Activated T-helper 1 cell treated with Interleukin-2 at 50 U/mL for 16 hours (primary cell): ENCODE results near the gene NSF.
"Not testable (repeated sequence)": the region's sequence is repeated elsewhere in the genome, so short reads cannot be mapped to it uniquely, and the experiment has no call there.

Experiments
- DNase-seq: peaks from one replicate; pipeline ENCODE4 v3.0.0-alpha.2; 2020; ENCODE audit warnings: low read depth

NSF gene

DNA sequence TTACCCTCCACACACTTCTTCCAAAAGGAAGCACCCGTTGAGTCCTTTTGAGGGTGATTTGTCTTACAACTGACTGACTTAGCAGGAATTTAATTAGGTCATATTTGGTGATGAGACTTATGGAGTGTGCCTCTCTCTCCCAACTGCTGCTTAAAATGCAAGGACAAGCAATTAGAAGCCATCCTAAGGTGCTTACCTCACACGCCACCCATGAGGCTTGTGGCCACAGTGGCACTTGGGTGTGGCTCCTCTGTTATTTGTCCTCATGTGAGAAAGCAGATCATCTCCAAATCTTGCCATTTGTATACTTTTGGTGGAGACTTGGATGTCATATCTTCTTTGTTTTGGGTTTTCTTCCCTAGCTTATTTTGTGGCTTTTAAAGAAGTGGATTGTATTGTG lies 166.4 kb downstream of the NSF start:
- DNase-seq = no peak

DNA sequence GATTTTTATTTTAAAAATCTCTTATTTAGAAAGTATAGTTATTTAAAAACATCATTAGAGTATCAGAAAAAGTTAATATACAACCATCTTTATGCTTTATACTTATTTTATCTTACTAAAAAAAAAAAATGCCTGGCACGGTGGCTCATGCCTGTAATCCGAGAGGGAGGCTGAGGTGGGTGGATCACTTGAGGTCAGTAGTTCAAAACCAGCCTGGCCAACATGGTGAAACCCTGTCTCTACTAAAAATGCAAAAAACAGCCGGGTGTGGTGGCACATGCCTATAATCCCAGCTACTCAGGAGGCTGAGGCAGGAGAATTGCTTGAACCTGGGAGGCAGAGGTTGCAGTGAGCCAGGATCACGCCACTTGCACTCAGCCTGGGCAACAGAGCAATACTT lies 167.1 kb downstream of the NSF start:
- DNase-seq = not testable (repeated sequence)

DNA sequence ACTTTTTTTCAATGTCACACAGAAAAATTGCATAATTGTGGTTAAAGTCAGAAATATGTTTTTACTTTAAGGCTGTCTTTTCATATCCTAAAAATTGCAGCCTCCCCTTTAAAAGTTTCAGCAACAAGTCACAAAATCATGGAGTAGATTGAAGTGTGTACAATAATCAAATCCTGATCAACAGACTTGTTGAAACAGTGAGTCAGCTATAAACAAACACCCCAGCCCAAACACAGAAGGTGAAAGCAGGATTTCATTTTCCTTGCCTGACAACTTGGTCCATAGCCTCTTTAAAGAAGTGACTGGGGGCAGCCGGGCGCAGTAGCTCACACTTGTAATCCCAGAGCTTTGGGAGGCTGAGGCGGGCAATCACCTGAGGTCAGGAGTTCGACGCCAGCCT lies 168.1 kb downstream of the NSF start:
- no peak for DNase-seq

DNA sequence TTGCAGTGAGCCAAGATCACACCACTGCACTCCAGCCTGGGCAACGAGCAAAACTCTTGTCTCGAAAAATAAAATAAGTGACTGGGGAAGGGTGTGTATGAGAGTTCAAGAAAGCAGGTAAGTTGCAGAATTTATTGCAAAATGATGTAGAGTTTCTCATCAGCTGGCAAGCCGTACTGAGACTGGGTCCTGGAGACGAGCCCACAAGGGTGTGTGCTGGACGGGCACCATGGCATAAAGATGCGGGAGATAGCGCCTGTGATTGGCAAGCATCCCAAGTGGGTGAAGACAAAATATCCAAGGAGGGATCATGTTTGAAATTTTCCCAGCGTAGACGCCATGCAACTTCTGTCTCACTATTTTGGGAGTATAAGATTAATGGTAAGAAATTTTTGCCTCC lies 168.7 kb downstream of the NSF start:
- no peak for DNase-seq

DNA sequence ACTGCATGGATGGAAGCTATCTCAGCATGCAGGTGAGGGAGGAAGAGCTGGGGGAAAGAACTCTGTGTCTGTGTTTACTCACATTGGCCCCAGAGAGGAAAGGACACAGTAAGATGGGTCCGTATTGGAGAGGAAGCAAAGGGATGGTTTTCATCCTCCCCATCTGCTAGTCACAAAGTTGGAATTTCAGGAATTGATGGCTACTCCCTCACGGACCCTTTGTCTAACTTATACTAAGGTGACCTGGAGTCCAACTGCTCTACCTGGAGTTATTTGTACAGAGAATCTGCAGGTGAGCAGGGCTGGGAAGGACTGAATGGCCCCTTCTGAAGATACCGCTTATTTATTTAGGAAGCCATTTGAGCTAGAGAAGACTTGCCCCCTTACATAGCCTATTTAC lies 172.9 kb downstream of the NSF start:
- no peak for DNase-seq

DNA sequence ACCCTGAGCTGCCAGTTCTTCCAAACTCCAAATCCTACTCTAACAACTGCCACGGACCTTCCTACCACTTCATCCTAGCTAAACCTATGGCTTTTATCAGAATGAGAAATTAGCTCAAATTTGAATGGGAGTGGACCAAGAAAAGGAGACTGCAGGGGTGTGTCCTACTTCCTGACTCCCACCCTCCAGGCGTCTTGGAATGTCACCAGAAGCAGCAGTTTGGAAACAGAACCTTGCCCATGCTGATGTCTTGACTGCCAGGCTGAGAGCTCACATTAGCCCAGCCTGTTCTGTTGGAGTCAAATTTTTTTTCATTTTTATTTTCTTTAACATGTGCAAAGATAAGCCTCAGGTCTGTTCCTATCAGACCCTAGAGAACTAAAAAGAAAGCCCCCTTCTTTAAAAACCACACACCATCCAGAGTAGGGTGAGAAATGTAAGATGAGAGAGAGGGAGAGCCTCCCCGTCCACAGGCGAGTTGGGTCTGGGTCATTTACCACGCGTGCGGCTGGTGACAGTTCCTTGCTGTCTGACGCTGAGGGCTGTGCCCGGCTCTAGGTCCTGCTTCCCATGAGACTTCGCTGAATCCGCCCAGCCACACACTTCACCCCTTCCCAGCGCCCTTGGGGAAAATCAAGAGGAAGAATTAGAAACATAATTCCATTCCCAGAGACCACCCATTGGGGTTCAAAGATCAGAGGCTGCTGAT lies 173.7 kb downstream of the NSF start:
- no peak for DNase-seq

DNA sequence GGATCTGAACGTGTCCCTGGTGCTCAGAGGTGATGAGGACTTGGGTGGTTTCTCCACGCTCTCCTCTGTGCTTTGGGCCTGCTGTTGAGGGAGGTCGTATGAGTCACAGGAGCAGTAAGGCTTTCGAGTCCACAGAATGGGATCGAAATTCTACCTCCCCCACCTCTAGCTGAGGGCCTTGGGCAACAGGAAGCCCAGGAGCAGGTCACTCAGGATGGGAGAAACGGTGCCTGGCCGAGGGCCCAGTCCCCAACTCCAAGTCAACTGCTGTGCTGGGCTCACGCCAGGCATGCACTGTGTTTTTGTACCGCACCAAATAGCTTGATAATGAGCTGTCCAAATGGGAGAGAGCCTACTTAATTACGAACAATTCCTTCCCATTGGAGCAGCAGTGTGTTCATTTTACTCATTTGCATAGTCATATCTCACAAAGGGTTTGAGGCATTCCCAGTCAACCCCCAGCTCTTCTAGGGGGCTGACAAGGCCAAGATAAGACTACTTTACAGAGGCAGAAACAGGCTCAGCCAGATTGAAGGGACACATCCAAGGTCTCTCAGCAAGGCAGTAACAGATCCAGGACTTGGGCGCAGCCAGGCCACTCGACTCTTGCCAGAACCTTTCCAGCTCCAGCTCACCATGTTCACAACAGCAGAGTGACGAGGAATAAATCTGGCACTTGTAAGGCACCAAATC lies 174.4 kb downstream of the NSF start:
- DNase-seq = no peak

DNA sequence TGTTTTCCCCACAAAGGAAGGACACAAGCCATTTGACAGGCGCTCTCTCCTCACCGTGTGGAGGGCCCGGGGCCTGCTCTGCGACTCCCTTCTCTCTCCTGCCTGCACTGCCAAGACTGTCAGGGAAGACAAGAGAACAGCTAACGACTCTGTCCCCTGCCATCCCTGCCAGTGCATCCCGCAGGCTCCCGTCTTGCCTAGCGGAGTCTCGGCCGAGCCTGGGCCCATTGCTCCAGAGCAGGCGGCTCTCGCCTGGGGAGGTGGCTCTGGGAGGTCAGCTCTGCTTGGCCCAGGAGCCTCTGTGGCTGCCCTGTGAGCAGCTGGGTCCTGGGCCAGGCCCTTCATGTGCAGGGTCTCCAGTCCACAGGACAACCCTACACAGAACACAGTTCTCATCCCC lies 175.0 kb downstream of the NSF start:
- no peak for DNase-seq

DNA sequence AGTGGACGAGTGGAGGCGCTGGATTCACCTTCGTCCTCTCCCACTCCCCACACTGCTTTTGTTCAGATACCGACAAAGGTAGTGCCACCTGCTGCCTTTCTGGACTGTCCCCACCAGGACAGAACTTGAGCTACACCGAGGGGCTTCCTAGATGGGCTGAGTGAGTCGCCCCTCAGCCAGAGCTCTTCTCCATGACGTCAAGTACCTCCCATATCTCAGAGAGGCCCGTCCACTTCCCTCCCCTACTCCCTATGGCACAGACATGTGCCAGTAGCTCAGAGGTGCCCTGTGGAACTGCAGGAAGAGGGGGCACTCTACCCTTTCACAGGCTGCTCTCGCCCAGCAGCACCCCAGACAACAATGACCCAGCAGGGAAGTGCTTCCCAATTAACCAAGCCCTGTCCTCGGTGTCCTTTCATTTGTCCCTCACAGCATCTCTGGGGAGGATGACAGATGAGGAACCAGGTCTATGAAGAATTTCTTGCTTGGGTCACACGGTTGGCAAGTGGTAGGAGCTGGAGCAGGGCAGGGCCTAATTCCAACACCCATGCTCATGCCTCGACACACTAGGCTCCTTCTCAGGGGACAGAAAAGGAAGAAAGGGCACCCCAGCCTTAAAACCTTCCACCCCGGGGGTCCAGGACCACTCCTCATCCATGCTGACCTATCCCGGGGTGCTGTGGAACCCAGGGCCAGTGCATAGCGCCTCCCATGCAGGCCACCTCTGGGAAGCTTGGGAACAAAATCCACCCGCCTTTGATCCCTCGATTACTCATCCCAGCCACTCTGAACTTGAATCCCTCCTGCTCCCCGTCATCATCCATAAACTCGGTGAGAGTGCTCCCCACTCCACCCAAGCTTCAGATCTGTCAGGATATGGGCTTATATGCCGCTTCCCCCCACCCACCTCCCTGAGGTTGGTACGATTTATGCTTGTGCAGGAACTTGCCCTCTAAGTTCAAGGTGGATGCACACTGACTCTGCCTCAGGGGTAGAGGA lies 176.3 kb downstream of the NSF start:
- no peak for DNase-seq

DNA sequence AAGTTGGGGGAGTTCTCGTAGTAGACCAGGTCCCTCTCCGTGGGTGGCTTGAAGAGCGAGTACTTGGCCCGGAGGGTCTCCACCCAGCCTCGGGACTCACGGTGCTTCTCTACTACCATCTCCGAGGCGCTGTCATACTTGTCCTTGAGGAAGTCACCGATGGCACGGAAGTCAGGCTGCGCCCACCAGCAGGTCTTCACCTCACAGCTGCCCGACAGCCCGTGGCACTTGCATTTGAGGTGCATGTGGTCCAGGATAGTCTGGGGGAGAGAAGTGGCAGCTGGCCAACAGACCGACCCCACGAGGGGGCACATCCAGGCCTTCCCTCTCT lies 178.0 kb downstream of the NSF start:
- DNase-seq = no peak

DNA sequence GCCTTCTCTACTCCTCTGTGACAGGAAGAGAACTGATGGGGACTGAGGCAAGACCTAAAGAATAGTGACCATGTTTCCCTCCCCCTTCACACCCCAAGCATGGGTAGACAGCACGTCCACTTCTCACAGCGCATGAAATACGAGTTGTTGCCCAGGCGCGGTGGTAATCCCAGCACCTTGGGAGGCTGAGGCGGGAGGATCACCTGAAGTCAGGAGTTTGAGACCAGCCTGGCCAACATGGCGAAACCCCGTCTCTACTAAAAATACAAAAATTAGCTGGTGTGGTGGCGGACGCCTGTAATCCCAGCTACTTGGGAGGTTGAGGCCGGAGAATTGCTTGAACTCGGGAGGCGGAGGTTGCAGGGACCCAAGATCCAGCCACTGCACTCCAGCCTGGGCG lies 178.4 kb downstream of the NSF start:
- not testable (repeated sequence) for DNase-seq

DNA sequence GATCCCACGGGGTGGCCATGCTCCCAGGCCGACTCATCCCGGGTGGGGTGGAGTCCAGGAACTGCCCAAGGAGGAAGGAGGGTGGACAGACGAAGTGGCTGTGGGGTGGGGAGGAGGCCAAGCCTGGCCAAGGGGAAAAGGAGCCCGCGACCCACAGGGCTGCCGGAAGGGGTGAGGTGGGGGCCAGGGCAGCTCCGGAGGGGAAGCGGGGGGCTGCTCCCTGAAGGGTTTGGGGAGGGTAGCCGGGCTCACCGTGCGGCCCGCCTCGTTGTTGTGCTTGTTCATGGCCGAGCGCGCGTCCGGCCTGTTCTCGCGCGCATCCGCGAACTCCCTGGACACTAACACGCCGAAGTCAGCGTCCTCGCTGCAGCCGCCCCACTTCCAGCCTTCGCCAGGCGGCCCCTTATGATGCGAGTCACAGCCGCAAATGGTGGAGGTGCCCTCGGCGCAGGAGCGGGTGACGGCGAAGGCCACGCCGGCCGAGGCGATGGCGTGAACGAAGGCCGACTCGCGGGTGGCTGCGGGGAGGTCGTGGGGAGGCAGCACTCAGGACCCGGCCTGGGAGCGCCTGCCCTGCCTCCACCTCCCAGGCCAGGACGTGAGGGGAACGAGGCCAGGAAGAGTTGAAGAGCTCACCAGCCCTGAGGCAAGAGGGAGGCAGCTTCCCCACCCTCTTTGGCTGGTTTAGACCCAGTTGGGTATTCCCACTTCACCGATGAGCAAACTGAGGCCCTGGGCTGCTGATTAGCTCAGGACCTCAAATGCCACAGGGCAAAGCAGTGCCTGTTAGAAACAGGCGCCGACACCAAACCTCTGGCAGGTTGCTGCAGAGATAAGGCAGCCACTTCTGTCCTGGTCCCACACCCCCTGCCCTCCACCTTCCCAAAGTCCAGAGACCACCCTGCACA lies 179.3 kb downstream of the NSF start:
- DNase-seq = no peak

DNA sequence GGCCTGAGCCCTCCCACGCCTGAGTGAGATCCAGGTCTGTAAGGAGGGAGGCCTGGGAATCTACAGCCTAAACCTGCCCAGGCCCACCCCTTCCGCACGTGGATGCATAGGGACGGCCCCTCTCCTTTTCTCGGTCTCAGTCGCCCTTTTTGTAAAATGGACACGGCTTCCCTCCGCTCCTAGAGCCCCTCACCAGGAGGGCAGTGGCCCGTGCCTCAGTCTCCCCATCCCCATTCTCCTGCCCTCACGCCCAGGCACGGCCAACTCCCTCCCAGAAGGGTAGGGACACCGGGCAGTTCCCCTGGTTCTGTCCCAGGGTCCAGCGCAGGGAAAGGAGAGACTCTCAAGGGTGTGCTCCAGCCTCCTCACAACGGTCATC lies 180.0 kb downstream of the NSF start:
- no peak for DNase-seq

DNA sequence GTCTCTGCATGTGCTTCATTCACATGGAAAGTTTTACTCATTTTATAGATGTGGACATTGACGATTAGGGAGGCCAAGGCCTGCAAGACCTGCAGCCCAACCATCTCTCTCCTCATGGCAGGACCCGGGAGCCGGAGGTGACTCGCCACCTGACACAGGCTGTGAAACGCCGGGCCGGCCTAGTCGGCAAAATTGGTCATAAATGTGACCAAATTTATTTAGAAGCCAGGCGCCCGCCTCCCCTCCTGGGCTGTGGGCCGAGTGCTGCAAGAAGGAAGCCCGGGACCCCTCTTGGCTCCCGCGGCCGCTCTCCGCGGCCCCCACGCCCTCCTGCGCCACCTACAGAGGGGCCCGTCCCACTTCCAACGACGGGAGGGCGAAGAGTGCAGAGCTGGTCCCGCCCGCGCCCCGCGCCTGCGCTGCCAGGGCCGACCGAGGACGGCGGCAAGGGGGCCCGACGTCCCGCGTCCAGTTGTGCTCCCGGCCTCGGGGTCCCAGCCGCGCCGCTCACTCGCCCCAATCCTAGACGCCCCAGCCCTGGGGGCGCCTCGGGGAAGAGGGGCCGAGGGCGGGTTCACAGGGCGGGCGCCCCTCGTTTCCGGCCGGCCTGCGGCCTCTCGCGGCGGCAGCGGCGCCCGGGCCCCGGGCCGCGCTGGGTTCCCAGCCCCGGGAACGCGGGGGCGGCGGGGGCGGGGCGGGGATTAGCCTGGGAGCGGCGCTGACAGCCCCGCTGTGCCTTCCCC lies 180.5 kb downstream of the NSF start:
- DNase-seq = no peak

DNA sequence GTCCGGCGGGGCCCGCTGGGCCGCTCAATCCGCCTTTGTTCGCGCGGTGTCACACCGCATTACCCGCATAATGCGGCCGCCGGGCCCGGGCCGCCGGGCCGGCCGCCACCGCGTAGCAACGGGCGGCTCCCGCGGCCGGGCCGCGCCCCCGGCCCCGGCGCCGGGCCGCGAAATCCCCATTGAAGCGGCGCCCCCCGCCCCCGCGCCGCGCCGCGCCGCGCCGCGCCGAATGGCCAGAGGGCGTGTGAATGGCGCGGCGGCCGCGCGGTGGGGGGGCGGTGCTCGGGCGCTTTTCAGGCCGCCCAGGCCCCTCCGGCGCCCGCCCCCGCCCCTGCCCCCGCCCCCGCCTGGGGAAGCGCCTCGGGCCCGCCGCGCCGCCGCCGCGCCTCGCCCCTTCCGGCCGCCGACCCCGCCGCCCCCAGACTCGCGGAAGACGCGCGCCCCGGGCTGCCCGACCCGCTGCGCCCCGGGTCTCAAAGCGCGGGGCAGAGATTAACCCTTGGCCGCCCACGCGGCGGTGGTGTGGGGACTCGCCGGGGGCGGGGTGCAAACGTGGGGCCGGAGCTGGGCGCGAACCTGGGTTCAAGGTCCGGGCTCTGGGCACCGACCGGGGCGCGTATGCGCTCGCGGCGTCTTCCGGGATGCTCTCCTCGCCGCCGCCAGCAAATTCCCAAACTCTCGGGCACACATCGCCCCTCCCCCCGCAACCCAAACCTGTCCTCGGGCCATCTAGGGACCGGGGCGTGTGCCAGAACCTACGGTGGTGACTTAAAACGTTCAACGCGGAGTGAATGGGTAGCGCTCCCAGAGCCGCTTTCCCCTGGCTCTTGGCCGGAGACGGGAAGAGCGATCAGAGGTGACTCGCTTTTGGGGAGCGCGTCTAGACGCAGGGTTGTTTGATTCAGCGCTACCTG lies 181.3 kb downstream of the NSF start:
- DNase-seq = no peak

DNA sequence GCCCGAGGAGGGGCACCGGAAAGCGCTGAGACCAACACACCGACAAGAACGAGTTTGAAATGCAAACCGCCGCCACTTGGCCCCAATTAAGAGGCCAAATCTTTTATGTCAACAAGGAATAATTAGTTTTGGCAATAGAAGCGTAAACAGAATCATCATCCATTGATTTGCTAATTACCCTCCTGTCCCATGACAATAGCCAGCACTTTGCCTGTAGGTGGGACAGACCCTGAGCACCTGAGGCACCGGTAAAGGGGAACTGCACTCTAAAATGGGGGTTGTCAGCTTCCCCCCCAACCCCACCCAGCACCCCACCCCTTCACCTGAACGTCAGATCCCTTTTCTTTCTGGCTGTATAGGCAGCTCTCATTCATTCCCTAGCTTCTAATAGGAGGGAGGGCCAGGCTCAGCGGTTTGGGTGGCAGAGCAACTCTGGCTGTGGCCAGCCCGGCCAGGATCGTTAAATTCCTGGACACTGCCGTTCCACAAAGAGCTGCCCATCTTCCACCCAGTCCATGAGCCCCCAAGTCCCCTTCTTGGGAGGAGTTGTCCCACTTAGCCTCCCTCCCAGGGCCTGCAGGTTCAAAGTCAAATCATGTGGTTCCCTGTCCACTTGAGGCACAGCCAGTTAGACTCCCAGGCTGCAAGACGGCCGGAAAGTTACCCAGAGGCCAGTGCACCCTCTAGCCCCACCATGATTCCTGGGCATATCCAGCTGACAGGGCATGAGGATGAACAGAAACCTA lies 182.2 kb downstream of the NSF start:
- DNase-seq = no peak

DNA sequence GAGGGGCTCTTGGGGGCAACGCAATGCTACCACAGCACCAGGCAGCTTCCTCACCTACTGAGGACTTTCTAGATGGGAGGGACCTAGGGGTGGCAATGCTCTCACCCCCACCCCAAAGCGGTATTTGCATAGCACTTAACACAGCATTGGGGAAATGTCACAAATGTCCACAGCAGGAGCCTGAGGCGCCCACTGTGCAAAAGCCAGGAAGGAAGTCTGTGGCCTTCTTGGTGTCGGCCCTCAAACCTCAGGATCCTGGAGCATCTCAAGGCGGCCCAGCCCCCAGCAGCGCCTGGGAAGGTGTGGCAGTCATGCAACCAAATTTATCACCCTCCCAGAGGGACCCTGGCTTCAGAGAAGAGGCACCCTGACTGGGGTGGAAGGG lies 182.7 kb downstream of the NSF start:
- no peak for DNase-seq

DNA sequence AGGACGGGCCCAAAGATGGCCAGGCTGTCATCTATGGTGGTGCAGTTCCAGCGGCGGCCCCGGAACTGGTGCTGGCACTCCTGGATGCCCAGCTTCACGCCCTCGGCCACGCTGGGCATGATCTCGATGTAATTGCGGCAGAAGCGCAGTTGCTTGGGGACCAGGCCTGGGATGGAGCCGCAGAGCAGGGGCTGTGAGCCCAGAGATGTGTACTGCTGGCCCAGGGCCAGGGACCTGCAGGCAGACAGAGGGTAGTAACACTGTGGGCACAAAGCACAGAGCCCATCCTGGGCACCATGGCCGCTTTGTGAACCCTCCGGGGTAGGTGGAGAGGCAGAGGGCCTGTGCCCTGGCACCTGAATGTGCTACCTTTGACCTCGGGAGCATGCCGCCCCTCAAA lies 183.2 kb downstream of the NSF start:
- no peak for DNase-seq

DNA sequence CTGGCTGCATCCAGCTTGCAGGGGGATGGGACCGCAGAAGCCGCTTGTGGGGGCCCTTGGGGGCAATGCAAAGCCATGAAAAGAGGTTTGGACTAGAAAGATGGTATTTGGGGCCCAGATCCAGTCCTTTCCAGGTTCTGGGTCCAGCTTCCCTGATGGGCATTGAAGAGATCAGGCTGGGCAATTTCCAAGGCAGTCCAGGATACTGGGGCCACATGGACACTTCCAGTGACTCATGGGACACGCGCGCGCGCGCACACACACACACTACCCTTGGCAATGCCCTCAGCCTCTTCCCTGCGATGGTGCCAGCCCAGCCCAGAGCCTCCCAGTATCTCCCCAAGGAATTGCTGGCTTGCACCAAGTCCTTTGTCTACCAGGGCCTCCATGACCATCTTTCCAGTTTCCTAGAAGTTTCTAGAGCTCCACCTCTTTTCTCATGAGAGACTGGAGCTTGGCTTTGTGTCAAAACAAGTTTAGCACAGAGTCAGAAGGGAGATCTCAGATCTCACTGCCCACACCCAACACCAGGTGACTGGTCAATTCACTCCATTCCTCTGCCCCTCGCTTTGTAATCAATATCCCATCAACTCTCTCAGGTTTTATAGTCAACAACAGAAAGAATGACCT lies 183.8 kb downstream of the NSF start:
- no peak for DNase-seq
